H9 (cell line): ENCODE data around the gene WDR7. TPM values are rescaled to one million over a fixed set of nuclear protein-coding genes. Genes with fewer than 3 reads are reported as not detected.
A peak's percentile ranks its signal among the peaks of the same experiment; 100 is the strongest.

Source experiments
- DNase-seq: peaks from one replicate; pipeline ENCODE4 v3.0.0-alpha.2; 2017
- H2AFZ ChIP-seq: one replicate; pipeline ENCODE4 v1.6.1; 2013; ENCODE audit warnings: mild to moderate bottlenecking, low read length, control low read depth, moderate library complexity
- H2AK5ac ChIP-seq: 2 replicates; pipeline ENCODE4 v1.6.1; 2013; ENCODE audit warnings: low read length, control low read depth, mixed read lengths; ENCODE audit not compliant: insufficient read length
- H2BK120ac ChIP-seq: one replicate; pipeline ENCODE4 v1.6.1; 2013; ENCODE audit warnings: low read depth, mild to moderate bottlenecking, low read length, control low read depth, inconsistent platforms; ENCODE audit not compliant: poor library complexity, severe bottlenecking
- H2BK12ac ChIP-seq: 2 replicates; pipeline ENCODE4 v1.6.1; 2013; ENCODE audit warnings: low read length, control low read depth, mixed read lengths, low read depth; ENCODE audit not compliant: insufficient read length
- H2BK15ac ChIP-seq: 2 replicates; pipeline ENCODE4 v1.6.1; 2013; ENCODE audit warnings: low read depth, low read length, control low read depth
- H2BK20ac ChIP-seq: one replicate; pipeline ENCODE4 v1.6.1; 2013; ENCODE audit warnings: low read depth, mild to moderate bottlenecking, low read length, control low read depth, inconsistent platforms; ENCODE audit not compliant: poor library complexity, severe bottlenecking
- H2BK5ac ChIP-seq: 2 replicates; pipeline ENCODE4 v1.6.1; 2013; ENCODE audit warnings: low read length, control low read depth, mixed read lengths; ENCODE audit not compliant: insufficient read length
- H3K14ac ChIP-seq: 2 replicates; pipeline ENCODE4 v1.6.1; 2013; ENCODE audit warnings: low read length, control low read depth; ENCODE audit not compliant: insufficient read depth
- H3K18ac ChIP-seq: 2 replicates; pipeline ENCODE4 v1.6.1; 2013; ENCODE audit warnings: low read depth, mild to moderate bottlenecking, mixed read lengths, low read length, control low read depth; ENCODE audit not compliant: insufficient read length
- H3K23ac ChIP-seq: 2 replicates; pipeline ENCODE4 v1.6.1; 2013; ENCODE audit warnings: low read length, control low read depth, mixed read lengths, low read depth; ENCODE audit not compliant: insufficient read length
- H3K23me2 ChIP-seq: 2 replicates; pipeline ENCODE4 v1.6.1; 2013; ENCODE audit warnings: low read depth, mild to moderate bottlenecking, mixed read lengths, low read length, control low read depth; ENCODE audit not compliant: insufficient read length, poor library complexity, severe bottlenecking
- H3K27ac ChIP-seq: 2 replicates; pipeline ENCODE4 v1.5.1; 2013; ENCODE audit warnings: low read length, control low read depth, mixed read lengths, low read depth; ENCODE audit not compliant: insufficient read length
- H3K27me3 ChIP-seq: 2 replicates; pipeline ENCODE4 v1.6.1; 2013; ENCODE audit warnings: low read length, control low read depth, inconsistent platforms; ENCODE audit not compliant: insufficient read depth
- H3K4ac ChIP-seq: 2 replicates; pipeline ENCODE4 v1.6.1; 2013; ENCODE audit warnings: low read depth, mild to moderate bottlenecking, control low read depth, inconsistent platforms, low read length, moderate library complexity
- H3K4me1 ChIP-seq: 2 replicates; pipeline ENCODE4 v1.6.1; 2013; ENCODE audit warnings: low read length, control low read depth, inconsistent platforms; ENCODE audit not compliant: insufficient read depth
- H3K4me2 ChIP-seq: 2 replicates; pipeline ENCODE4 v1.6.1; 2013; ENCODE audit warnings: low read length, control low read depth, mixed read lengths; ENCODE audit not compliant: insufficient read length, insufficient read depth
- H3K56ac ChIP-seq: 2 replicates; pipeline ENCODE4 v1.6.1; 2013; ENCODE audit warnings: low read depth, mild to moderate bottlenecking, mixed read lengths, low read length, control low read depth; ENCODE audit not compliant: insufficient read length
- H3K79me1 ChIP-seq: 2 replicates; pipeline ENCODE4 v1.6.1; 2013; ENCODE audit warnings: low read depth, mild to moderate bottlenecking, moderate library complexity, low read length, control low read depth, inconsistent platforms; ENCODE audit not compliant: insufficient read depth, poor library complexity, severe bottlenecking
- H3K79me2 ChIP-seq: 2 replicates; pipeline ENCODE4 v1.6.1; 2013; ENCODE audit warnings: low read length, control low read depth, inconsistent platforms; ENCODE audit not compliant: insufficient read depth
- H3K9ac ChIP-seq: 2 replicates; pipeline ENCODE4 v1.6.1; 2013; ENCODE audit warnings: low read length, control low read depth, mixed read lengths; ENCODE audit not compliant: insufficient read length; ENCODE audit errors: extremely low read depth
- H3K9me3 ChIP-seq: one replicate; pipeline ENCODE4 v1.6.1; 2013; ENCODE audit warnings: low read depth, low read length, inconsistent platforms; ENCODE audit not compliant: control insufficient read depth
- H3T11ph ChIP-seq: one replicate; pipeline ENCODE4 v1.6.1; 2013; ENCODE audit warnings: mild to moderate bottlenecking, low read length, control low read depth, inconsistent platforms
- H4K20me1 ChIP-seq: one replicate; pipeline ENCODE4 v1.6.1; 2013; ENCODE audit not compliant: control insufficient read depth, insufficient read length, insufficient read depth
- H4K5ac ChIP-seq: 2 replicates; pipeline ENCODE4 v1.6.1; 2013; ENCODE audit warnings: low read depth, mild to moderate bottlenecking, mixed read lengths, low read length, control low read depth; ENCODE audit not compliant: insufficient read length
- H4K8ac ChIP-seq: replicated peaks from 2 replicates; pipeline ENCODE4 v1.6.1; 2013; ENCODE audit warnings: low read length, control low read depth, mixed read lengths, low read depth; ENCODE audit not compliant: insufficient read length
- H4K91ac ChIP-seq: 2 replicates; pipeline ENCODE4 v1.6.1; 2013; ENCODE audit warnings: low read depth, mild to moderate bottlenecking, moderate library complexity, mixed read lengths, low read length, control low read depth; ENCODE audit not compliant: insufficient read length
- H3K27ac Mint-ChIP-seq, 3 experiments: 2 replicates in 2 of 3; 3 replicates in 1 of 3; pipeline ENCODE4 v1.8.0; 2020 to 2021; ENCODE audit warnings: mixed read lengths in 3 of 3, mild to moderate bottlenecking in 1 of 3, moderate library complexity in 1 of 3
- H3K27me3 Mint-ChIP-seq: 2 replicates; pipeline ENCODE4 v1.8.0; 2021; ENCODE audit warnings: low read depth, mild to moderate bottlenecking, moderate library complexity, mixed read lengths
- H3K36me3 Mint-ChIP-seq, 3 experiments: 2 replicates in 2 of 3; 3 replicates in 1 of 3; pipeline ENCODE4 v1.8.0; 2020 to 2021; ENCODE audit warnings: low read depth in 3 of 3, mixed read lengths in 3 of 3; ENCODE audit not compliant: insufficient read depth in 1 of 3
- H3K4me1 Mint-ChIP-seq, 2 experiments: 2 replicates each; pipeline ENCODE4 v1.8.0; 2020; ENCODE audit warnings: mixed read lengths in 2 of 2
- H3K4me3 Mint-ChIP-seq, 2 experiments: 2 replicates in 1 of 2; 3 replicates in 1 of 2; pipeline ENCODE4 v1.8.0; 2020 to 2021; ENCODE audit warnings: mild to moderate bottlenecking in 2 of 2, mixed read lengths in 2 of 2, moderate library complexity in 1 of 2
- H3K9me3 Mint-ChIP-seq, 2 experiments: 2 replicates in 1 of 2; 3 replicates in 1 of 2; pipeline ENCODE4 v1.8.0; 2020; ENCODE audit warnings: mild to moderate bottlenecking in 2 of 2, mixed read lengths in 2 of 2, moderate library complexity in 1 of 2
- CTCF ChIP-seq: fragments of 200-600 bp; sonication (generic); conservative IDR thresholded peaks from 3 replicates; pipeline ENCODE4 v1.8.0; 2021; ENCODE audit warnings: antibody characterized with exemption, mild to moderate bottlenecking
- WGBS: extraction: QIAGEN DNeasy Blood & Tissue Kit; methylation state at CpG from one replicate; pipeline ENCODE4 v1.1.7; 2013; ENCODE audit warnings: missing lambda C conversion rate, low lambda C conversion rate, mixed read lengths; ENCODE audit not compliant: insufficient read length; ENCODE audit errors: extremely low coverage; 5-methylcytosine and 5-hydroxymethylcytosine counted together
- total RNA-seq: library from RNA; stranded (reverse); gene quantifications from 2 replicates; pipeline ENCODE4 v1.2.1, GENCODE V29; 2021

The WDR7 gene
- total RNA-seq, 1 experiment from 2014 or later = 14.8 TPM

DNA sequence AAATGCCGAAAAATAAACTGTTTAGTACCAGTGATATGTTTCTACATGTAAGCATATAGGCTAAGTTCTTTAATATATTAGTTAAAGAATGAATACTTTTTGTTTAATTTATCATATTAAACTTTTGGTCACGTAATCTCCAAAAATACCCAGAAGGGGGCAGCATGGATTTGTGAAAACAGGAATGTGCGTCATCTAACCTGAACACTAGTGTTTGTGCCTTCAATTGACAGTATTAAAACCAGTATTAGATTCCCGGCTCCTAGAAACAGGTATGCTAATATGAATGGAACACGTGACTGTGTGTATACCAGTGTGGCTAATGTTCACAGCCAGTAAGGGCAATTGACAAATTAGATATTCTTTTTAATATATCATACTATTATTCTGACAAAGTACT, 51.8 kb downstream of the WDR7 start:
- Histone ChIP-seq H4K91ac (no peak overlapping the region), H3K27me3 (no peaks in the 10 kb centered on the region), H4K20me1 (no peaks in the 10 kb centered on the region), H3K27ac (no peak overlapping the region), H2BK15ac (no peak overlapping the region), H2AFZ (no peak overlapping the region), H3K4ac (no peak overlapping the region), H4K8ac (no peak overlapping the region), H2BK120ac (no peak overlapping the region), H3K9me3 (no peaks in the 10 kb centered on the region), H3K14ac (no peak overlapping the region), H3K23ac (no peak overlapping the region), H3K9ac (no peak overlapping the region), H2AK5ac (no peak overlapping the region), H3T11ph (no peak overlapping the region), H3K79me2 (no peaks in the 10 kb centered on the region), H2BK5ac (no peak overlapping the region), H3K18ac (no peak overlapping the region), H2BK20ac (no peak overlapping the region), H4K5ac (no peak overlapping the region), H3K4me2 (no peak overlapping the region), H3K4me1 (no peaks in the 10 kb centered on the region), H3K79me1 (no peaks in the 10 kb centered on the region), H3K56ac (no peak overlapping the region), H3K23me2 (no peaks in the 10 kb centered on the region), H2BK12ac (no peak overlapping the region)
- Mint-ChIP-seq H3K36me3 (no peaks in the 10 kb centered on the region), H3K4me1 (no peaks in the 10 kb centered on the region), H3K4me3 (no peak overlapping the region), H3K9me3 (no peaks in the 10 kb centered on the region), H3K27ac (no peak overlapping the region), H3K27me3 (no peaks in the 10 kb centered on the region)
- TF ChIP-seq CTCF = peak; percentile 68
- WGBS = no CpG with 5 or more reads among the region's 5 CpGs
- no peak for DNase-seq
